C4-2B (cell line): ENCODE measurements around the gene RBM39.

Source experiments
- H3K27ac ChIP-seq: fragments of 450-650 bp; 2 replicates; pipeline ENCODE4 v1.5.1; 2017
- CTCF ChIP-seq: fragments of 450-650 bp; conservative IDR thresholded peaks from 2 replicates; pipeline ENCODE4 v1.5.1; 2017; ENCODE audit warnings: mild to moderate bottlenecking
- ZFX ChIP-seq: fragments of 450-650 bp; IDR thresholded peaks from 2 replicates; pipeline ENCODE4 v1.6.1; 2017

Gene RBM39

GRCh38 chr20:35702824-35703695, 39.0 kb downstream of the RBM39 start:
- no peak overlapping the region for H3K27ac ChIP-seq
- TF ChIP-seq ZFX = no peak
- no peak for TF ChIP-seq CTCF

GRCh38 chr20:35702051-35702823, 39.8 kb downstream of the RBM39 start:
- H3K27ac ChIP-seq = no peak overlapping the region
- no peak for TF ChIP-seq ZFX
- TF ChIP-seq CTCF = no peak

- H3K27ac ChIP-seq = no peak overlapping the region; the same call in 1 of the 2 replicates
- no peak for TF ChIP-seq ZFX
- no peak for TF ChIP-seq CTCF
Observed at GRCh38 chr20:35700625-35701148, 41.4 kb downstream of the RBM39 start.

GRCh38 chr20:35699957-35700624, 42.0 kb downstream of the RBM39 start:
- peak overlapping the region; percentile 84 for H3K27ac ChIP-seq
- TF ChIP-seq ZFX (no peak), CTCF (no peak)

GRCh38 chr20:35699127-35699956, 42.7 kb downstream of the RBM39 start, which contains the start of the genes NFS1 and ROMO1:
NFS1 (minus strand) TSS chr20:35699352; CDS start chr20:35699288, 64 bp downstream.
ROMO1 (plus strand) TSS chr20:35699405; CDS start chr20:35699633, 228 bp downstream.
- H3K27ac ChIP-seq = peak within 1 kb of the TSS; percentile 84
- TF ChIP-seq CTCF = peak; percentile 34
- peak; percentile 89 for TF ChIP-seq ZFX

- H3K27ac ChIP-seq = peak overlapping the region; percentile 84
- no peak for TF ChIP-seq CTCF
- no peak for TF ChIP-seq ZFX
Observed at GRCh38 chr20:35698298-35699126, 43.5 kb downstream of the RBM39 start.
